Activated CD4-positive, alpha-beta T cell treated with anti-CD3 and anti-CD28 coated beads, Interleukin-2, amount 50 U/mL, for 1 hour (primary cell): ENCODE results near the gene TRRAP.
"Not testable (repeated sequence)": the region's sequence is repeated elsewhere in the genome, so short reads cannot be mapped to it uniquely, and the experiment has no call there.

Source experiments
- DNase-seq: peaks from one replicate; pipeline ENCODE4 v3.0.0-alpha.2; 2020

The TRRAP gene

DNA sequence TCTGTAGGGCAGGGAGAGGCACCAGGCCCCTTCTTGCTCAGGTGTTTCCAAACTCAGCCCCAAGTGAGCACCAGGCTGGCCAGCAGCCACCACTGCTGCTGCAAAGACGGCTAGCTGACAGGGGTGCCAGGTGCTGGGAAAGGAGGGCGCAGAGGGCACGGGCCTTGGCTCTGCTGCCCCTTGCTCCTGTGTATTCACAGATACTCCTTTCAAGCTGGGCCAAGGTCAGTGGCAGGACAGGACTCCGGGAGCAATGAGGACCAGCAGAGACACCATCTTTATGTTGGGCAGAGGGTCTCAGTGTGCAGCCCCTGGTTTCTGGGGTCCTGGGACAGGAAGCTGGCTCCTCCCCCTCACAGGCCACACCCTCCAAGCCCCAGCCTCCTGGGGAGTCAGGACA lies 155.4 kb downstream of the TRRAP start:
- DNase-seq = no peak

DNA sequence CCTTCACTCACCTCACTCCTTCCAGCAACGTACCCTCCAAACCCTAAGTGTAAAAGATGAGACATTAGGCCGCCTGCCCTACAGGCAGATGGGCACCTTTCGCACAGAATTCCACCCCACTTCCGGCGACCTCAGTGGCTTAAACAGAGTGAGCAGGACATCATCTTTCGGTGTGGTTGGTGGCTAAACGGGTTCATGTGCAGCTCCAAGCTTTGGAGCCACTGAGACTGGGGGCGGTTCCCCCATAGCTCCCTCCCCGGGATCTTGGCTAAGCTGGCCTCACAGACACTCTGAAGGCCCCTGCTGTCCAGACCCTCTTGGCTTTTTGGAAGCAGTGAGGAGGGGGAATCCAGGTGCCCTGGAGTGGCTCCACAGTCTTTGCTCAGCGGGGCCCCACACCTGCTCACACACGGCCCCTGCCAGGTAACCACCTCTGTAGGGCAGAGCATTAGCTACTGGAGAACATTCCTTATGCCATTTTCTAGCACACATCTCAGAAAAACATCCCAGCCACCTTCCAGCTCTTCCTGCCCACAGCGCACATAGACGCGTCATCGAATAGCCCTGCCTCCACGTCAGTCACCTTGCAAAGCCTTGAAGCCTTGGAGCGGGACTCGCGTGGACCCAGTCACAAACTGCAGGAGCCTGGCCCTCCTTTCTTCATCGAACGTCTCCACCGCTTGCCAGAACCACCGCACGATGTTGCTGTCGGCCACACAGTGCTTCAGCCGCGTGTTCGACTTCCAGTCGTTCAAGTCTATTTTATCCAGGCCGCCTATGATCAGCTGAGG lies 156.8 kb downstream of the TRRAP start:
- DNase-seq = no peak

DNA sequence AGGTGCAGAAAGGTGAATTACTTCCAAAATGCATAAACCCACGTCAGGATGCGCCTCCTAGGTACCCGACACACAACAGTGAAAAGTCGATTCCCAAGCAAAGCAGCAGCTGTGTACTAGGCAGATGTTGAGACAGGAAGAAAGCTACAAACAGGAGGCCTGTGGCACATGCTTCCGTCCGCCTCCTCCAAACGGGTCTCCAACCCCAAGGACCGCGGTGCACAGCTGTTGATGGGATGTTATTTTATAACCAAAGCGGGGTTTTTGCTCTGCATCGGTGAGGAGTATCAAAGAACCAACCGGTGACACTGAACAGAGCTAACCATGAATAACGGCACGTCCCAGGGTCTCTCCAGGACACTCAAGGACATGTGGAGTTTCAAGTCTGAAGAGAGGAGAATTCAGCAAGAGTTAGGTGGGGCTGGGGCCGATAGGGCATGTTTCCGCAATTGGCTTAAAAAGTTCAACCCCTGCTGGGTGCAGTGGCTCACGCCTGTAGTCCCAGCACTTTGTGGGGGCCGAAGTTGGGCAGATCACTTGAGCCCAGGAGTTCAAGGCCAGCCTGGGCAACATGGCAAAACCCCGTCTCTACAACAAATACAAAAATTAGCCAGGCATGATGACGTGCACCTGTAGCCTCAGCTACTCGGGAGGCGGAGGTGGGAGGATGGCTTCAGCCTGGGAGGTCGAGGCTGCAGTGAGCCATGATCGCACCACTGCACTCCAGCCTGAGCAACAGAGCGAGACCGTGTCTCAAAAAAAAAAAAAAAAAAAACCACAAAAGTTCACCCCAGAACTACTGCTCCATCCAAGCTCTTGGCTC lies 157.6 kb downstream of the TRRAP start:
- DNase-seq = no peak

DNA sequence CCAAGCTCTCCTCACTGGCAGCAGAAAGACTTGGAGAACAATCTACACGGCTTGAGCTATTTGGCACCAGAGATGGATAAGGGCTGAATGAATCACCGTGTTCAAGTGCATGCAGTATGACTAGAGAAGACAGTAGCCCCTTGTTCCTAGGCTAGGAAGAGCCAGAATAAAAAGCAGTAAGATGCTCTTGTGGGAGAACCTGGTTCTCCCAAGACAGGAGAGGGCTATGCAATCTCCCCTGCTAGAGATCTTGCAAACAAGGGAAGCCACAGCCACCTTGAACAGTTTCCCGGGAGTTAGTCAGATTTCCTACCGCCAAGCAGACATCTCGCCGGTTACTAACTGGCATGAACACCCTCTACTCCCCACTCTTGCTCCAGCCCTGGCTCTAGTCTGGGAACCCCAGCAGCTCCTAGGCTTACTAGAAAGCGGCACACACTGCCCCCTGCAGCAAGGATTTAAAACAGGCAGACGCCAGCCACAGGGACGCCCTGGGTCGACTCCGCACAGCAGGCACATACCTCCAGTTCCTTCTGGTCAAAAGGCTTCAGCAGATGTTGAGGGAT lies 158.3 kb downstream of the TRRAP start:
- DNase-seq = no peak

DNA sequence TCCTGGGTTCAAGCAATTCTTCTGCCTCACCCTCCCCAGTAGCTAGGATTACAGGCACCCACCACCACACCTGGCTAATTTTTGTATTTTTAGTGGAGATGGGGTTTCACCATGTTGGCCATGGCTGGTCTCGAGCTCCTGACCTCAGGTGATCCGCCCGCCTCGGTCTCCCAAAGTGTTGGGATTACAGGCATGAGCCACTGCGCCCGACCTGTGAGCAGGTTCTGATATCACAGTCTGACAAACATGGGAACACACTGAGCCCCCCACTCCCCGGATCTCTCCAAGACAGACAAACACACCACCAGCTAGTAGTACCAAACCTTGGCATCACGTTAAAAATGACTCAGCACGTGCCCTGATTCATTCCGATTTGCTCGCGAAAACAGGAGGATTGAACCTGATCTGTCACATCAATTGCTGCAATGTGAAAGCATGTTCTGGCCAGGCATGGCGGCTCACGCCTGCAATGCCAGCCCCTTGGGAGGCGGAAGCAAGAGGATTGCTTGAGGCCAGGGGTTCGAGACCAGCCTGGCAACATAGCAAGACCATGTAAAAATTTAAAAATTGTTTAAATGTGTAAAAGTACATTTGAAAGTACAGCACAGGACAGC lies 159.1 kb downstream of the TRRAP start:
- DNase-seq = no peak

DNA sequence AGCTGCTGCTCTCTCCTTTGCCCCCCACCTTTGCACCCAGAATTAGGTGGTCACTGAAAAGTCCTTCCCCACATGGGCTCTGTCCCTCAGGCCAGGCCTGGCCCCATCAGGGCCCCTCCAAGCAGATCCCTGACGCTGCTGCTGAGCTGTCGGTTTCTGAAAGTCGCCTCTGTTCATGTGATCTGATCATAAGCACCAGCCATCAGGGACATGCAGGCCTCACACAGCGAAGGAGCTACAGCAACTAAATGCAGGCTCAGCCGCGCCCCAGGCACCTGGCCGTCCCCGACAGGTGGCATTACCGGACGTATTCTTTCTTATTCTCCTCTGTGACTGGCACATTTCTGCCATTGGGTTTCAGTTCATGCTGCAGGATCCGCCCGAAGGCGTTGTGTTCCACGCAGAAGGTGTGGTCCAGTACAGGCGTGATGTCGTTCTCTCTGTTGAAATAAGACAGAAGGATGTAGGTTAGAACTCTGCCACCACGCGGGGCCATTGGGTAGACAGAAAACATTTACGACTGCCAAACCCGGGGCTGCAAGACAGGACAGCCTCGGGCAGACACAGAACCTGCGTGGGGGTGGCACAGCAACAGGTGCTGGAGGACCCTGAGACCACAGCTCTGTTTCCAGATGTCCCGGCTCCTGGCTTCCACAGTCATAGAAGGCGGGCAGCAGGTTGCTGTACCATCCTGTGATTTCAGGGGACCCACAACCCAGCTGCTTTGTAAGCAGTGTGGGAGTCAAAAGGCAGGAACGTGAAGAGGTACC lies 159.9 kb downstream of the TRRAP start:
- no peak for DNase-seq

DNA sequence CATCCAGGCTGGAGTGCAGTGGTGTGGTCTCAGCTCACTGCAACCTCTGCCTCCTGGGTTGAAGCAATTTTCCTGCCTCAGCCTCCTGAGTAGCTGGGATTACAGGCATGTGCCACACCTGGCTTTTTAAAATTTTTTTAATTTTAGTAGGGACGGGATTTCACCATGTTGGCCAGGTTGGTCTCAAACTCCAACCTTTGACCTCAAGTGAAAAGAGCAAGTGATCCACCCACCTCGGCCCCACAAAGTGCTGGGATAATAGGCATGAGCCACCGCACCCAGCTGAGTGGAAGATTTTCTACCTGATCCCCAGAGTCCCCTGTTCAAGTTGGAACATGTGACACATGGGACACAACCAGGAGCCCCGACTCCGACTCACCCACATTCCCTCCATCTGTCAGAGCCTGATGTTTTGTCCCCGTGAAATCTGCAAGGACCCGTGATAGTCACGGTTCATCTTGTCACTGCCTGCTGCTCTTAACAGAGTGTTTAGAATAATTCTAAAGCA lies 161.1 kb downstream of the TRRAP start:
- no peak for DNase-seq

DNA sequence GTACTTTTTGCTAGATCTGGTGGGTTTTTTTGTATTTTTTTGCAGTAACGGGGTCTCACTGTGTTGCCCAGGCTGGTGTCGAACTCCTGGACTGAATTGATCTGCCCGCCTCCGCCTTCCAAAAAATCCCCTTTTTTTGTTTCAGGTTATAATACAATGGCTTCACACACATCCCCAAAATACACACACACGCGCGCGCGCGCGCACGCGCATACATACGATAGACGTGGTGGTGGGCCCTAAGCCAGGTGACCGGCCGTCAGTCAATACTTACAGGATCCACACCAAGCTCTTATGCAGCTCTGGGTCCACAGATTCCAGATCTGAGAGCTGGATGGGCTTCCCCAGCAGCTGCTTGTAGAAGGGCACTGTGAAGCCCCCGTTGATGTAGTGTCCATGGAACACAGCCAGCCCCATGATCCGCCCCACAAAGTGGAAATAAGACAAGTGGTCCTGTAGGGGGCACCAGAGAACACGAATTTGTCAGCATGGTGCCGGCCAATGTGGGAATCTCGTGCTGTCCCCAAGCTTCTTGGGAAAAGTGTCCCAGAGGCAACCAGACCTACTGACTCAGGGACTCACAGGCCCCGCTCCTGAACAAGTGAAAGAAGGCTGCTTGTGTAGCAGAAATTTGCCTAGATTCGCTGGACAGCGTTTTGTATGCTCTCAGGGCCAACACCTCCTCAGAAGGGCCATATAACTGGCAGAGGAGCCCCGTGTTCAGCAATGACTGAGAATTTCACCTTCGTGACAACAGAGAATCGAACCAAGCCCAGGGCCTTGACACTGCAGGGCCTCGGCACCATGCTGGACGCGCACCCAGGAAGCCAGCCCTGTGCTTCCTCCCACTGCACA lies 162.0 kb downstream of the TRRAP start:
- peak; percentile 56 for DNase-seq

DNA sequence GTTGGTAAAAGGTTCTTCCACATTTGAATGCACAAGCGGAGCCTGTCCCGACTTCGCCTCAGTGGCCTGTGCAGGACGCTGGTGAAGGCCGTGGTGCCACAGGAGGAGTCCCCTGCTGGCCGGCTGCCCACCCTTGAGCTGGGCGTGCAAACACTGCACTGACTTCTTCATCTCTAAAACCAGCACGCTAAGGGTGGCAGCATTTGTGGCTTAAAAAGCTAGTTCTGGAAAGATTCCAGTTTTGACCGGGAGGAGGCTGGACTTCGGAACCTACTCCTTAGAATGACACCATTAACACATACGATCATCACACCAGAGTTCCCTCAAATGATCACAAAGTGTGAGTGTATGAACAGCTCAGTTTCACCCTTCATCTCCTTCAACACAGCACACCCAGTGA lies 163.2 kb downstream of the TRRAP start:
- DNase-seq = no peak

DNA sequence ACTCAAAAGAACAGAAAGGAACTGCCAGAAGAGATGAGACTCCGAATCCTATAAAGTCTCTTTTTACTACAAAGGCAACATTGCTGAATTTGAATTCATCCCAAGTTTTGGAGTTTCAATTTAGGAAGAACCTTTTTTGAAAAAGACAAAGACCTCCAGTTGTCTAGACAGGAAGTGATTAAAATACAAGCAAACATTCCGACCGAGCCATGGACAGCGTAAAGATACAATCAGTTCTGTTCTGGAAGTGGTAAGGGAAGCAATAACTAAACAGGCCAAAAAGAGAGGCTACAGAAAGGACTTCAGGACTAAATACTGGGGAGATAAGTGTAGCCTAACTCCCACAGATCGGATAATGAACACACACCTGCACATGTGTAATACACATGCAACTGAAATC lies 164.6 kb downstream of the TRRAP start:
- no peak for DNase-seq

DNA sequence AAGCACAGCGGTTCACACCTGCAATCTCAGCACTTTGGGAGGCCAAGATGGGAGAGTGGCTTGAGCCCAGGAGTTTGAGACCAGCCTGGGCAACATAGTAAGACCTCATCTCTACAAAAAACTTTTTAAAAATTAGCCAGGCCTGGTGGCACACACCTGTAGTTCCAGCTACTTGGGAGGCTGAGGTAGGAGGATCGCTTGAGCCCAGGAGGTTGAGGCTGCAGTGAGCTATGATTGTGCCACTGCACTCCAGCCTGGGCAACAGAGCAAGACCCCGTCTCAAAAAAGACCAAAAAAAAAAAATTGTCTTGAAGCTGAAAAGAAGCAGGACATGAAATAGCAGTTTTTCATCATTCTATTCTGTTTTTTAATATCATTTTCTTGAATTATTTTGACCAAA lies 166.5 kb downstream of the TRRAP start:
- DNase-seq = not testable (repeated sequence)

DNA sequence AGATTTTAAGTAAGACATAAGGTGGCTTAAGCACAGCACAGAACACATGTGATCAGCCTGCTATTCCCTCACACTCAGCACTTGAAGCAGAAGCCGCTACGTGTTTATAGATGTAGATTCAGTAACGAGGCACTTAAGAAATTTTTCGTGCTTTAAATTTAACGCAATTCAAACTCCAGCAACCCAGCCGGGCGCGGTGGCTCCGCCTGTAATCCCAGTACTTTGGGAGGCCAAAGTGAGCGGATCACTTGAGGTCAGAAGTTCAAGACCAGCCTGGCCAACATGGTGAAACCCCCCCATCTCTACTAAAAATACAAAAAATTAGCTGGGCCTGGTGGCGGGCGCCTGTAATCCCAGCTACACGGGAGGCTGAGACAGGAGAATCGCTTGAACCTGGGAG lies 167.9 kb downstream of the TRRAP start:
- not testable (repeated sequence) for DNase-seq

DNA sequence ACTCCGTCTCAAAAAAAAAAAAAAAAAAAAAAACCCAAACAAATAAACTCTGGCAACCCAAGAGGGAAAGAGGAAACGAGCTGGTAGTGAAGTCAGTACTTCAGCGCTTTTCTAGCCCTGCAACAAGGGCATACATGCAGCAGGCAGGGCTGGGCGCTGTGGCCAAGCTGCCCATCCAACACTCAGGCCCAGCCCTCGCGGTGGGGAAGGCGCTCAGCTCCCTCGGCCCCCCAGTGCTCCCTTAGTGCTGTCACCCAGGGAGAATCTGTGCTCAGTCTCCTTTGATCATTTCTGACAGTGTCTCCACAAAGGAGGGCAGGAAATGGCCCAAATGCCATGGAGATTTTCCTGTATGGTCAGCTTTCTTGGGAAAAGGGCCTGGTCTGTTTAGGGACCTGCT lies 168.4 kb downstream of the TRRAP start:
- no peak for DNase-seq

DNA sequence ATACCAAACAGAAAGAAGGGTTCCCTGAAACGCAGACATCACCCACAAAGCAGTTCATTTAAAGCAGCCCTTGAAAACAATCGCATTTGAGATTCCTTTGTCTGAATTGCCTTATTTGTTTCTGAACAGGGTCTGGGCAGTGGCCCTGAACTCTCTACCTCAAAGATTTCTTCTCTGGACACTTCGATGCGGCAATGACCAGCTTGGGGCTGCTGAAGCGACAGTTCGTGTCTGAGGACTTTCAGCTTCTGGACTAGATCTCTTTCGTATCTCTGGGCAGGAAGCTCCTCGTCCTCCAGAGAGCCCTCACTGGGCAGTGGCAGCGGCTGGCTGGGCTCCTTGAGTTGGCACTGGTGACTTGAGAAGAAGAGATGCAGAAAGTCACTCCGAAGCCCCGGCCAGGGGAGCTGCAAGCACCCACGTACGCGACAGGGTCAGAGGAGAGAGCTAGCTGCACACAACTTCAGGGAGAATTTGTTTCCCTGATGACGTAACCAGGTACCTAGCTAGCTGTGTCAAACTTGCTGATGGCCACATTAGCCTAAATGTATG lies 169.3 kb downstream of the TRRAP start:
- no peak for DNase-seq

DNA sequence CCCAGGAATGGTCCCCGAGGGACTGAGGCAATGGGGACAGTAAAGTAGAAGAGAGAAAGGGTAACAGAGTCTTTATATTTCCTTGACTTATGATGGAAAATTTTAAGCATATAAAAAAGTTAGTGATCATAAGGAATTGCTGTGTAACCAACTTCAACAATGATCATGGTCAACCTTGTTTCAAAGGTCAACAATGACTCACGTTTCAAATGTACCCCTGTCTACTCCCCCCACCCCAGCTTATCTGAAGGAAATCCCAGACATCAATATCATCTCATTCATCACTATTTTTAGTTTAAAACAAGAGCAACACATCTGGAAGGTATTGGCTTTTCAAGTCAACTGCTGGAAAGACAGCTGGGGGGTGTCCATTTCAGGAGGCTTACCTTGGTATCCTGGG lies 172.6 kb downstream of the TRRAP start:
- no peak for DNase-seq

DNA sequence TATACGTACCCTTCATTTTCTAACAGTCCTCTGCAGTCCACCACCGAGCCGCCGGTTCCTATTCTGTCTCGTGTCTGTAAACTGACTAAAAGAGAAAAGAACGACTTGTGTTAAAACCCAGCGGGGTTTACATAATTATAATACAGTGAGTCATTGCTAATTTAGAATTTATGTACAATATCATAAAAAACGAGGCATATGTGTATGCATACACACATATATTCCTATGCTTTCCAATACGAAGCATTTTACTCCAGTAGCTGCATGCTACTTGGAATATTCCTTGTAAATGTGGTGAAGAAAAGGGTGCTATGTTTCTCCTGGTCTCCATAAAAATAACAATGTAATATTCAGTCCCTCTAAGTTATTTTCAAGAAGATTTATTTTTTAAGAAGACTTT lies 176.4 kb downstream of the TRRAP start:
- DNase-seq = no peak

DNA sequence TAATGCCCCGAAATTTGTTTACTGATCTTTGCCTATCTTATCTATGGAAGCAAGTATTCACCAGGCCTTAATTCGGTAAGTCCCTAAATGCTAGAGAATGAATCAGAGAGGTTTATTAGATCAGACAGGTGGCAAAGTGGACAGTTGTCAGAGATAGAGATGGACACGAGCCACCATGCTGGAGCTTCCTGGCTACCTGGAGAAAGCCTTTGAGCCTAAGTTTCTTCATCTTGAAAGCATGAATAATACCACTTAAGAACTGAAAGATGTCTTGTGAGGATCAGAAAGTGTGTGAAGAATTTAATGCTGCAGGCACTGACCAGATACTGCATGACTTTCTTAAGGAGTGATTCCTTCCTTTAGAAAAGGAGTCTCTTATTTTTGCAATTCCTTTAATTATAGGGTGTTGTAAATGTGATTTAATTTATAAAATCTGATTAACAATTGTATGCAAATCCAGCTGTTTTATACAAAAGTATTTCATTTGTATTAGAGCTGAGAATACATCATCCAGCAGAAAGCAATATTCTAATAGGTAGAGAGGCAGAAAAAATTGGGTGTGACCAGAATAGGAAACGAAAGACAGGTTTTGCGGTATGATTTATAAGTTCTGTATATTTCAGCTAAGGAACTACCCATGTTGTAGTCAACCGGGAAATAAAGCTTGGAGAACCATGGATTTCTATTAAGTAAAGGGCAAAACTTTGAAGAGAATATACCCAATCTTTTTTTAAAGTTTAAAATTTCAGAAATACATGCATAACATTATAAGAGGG lies 182.9 kb downstream of the TRRAP start:
- no peak for DNase-seq
